Measurements from ENCODE around the gene PTGDS. TPM values are rescaled to one million over a fixed set of nuclear protein-coding genes. Genes with fewer than 3 reads are reported as not detected.

Gene PTGDS
- total RNA-seq, 1 experiment from 2014 or later = 3.6 TPM

GRCh38 chr9:136941231-136942111, 35.8 kb upstream of the PTGDS start:
- no peaks in the 10 kb centered on the region for H3K27me3 ChIP-seq (ENCODE audit: insufficient read depth, low read length)
- no peak overlapping the region for H4K8ac ChIP-seq (replicated peaks; ENCODE audit: insufficient read length, low read depth, low read length)
- no peak overlapping the region for H2BK15ac ChIP-seq (ENCODE audit: low read depth, low read length)
- no peaks in the 10 kb centered on the region for H3K79me1 ChIP-seq (ENCODE audit: insufficient read depth, low read depth, low read length, poor library complexity, severe bottlenecking)
- H4K91ac ChIP-seq (ENCODE audit: insufficient read length, low read depth, low read length) = no peak overlapping the region
- Mint-ChIP-seq H3K36me3 (ENCODE audit: insufficient read depth in 1 of 3, low read depth in 3 of 3) (peaks cover 2 to 54% (median 38%) of the 10 kb centered on the region in 3 experiments; a peak in 5 of 7 replicates), H3K4me3 (no peak overlapping the region), H3K27me3 (ENCODE audit: low read depth) (peaks cover 3% of the 10 kb centered on the region; the same call in 1 of the 2 replicates), H3K4me1 (peaks cover 7 to 11% of the 10 kb centered on the region in 2 experiments), H3K27ac (peak overlapping the region in 1 of 3 experiments; percentile 68; a peak in 1 of 7 replicates), H3K9me3 (no peaks in the 10 kb centered on the region)
- no peak overlapping the region for H3K9ac ChIP-seq (ENCODE audit: extremely low read depth, insufficient read length, low read length)
- no peak for DNase-seq
- H2BK12ac ChIP-seq (ENCODE audit: insufficient read length, low read depth, low read length) = no peak overlapping the region
- no peak overlapping the region for H3K18ac ChIP-seq (ENCODE audit: insufficient read length, low read depth, low read length)
- no peak overlapping the region for H3K4me2 ChIP-seq (ENCODE audit: insufficient read depth, insufficient read length, low read length)
- H3K79me2 ChIP-seq (ENCODE audit: insufficient read depth, low read length) = no peaks in the 10 kb centered on the region
- no peak overlapping the region for H2BK120ac ChIP-seq (ENCODE audit: low read depth, low read length, poor library complexity, severe bottlenecking)
- TF ChIP-seq, protein P1, sequence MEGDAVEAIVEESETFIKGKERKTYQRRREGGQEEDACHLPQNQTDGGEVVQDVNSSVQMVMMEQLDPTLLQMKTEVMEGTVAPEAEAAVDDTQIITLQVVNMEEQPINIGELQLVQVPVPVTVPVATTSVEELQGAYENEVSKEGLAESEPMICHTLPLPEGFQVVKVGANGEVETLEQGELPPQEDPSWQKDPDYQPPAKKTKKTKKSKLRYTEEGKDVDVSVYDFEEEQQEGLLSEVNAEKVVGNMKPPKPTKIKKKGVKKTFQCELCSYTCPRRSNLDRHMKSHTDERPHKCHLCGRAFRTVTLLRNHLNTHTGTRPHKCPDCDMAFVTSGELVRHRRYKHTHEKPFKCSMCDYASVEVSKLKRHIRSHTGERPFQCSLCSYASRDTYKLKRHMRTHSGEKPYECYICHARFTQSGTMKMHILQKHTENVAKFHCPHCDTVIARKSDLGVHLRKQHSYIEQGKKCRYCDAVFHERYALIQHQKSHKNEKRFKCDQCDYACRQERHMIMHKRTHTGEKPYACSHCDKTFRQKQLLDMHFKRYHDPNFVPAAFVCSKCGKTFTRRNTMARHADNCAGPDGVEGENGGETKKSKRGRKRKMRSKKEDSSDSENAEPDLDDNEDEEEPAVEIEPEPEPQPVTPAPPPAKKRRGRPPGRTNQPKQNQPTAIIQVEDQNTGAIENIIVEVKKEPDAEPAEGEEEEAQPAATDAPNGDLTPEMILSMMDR (conservative IDR thresholded peaks at IDR 0.05) = no peak
- H2BK5ac ChIP-seq (ENCODE audit: insufficient read length, low read length) = no peak overlapping the region
- no peak overlapping the region for H4K5ac ChIP-seq (ENCODE audit: insufficient read length, low read depth, low read length)
- H3K27ac ChIP-seq (ENCODE audit: insufficient read length, low read depth, low read length) = no peak overlapping the region
- H2AFZ ChIP-seq (ENCODE audit: low read length) = no peak overlapping the region
- H3T11ph ChIP-seq (ENCODE audit: low read length) = no peak overlapping the region
- no peaks in the 10 kb centered on the region for H3K4me1 ChIP-seq (ENCODE audit: insufficient read depth, low read length)
- H3K23ac ChIP-seq (ENCODE audit: insufficient read length, low read depth, low read length) = no peak overlapping the region
- no peak overlapping the region for H2AK5ac ChIP-seq (ENCODE audit: insufficient read length, low read length)
- H3K14ac ChIP-seq (ENCODE audit: insufficient read depth, low read length) = no peak overlapping the region
- no peak overlapping the region for H3K4ac ChIP-seq (ENCODE audit: low read depth, low read length)
- no peak overlapping the region for H3K56ac ChIP-seq (ENCODE audit: insufficient read length, low read depth, low read length)
- no peak overlapping the region for H2BK20ac ChIP-seq (ENCODE audit: low read depth, low read length, poor library complexity, severe bottlenecking)
- H3K23me2 ChIP-seq (ENCODE audit: insufficient read length, low read depth, low read length, poor library complexity, severe bottlenecking) = peaks cover 3% of the 10 kb centered on the region
- H3K9me3 ChIP-seq (ENCODE audit: control insufficient read depth, low read depth, low read length) = no peaks in the 10 kb centered on the region
- no peaks in the 10 kb centered on the region for H4K20me1 ChIP-seq (ENCODE audit: control insufficient read depth, insufficient read depth, insufficient read length)
- no CpG with 5 or more reads among the region's 55 CpGs for WGBS (ENCODE audit: extremely low coverage, insufficient read length, low lambda C conversion rate)
